GM21528 (cell line): ENCODE results near the gene TEAD1.

Source experiments
- ATAC-seq: cut with Tn5 transposase; IDR thresholded peaks from one replicate; pipeline ENCODE4 v1.9.1; 2021; ENCODE audit warnings: mild to moderate bottlenecking, moderate library complexity; ENCODE audit not compliant: unreplicated experiment, low FRiP score

TEAD1 gene

DNA sequence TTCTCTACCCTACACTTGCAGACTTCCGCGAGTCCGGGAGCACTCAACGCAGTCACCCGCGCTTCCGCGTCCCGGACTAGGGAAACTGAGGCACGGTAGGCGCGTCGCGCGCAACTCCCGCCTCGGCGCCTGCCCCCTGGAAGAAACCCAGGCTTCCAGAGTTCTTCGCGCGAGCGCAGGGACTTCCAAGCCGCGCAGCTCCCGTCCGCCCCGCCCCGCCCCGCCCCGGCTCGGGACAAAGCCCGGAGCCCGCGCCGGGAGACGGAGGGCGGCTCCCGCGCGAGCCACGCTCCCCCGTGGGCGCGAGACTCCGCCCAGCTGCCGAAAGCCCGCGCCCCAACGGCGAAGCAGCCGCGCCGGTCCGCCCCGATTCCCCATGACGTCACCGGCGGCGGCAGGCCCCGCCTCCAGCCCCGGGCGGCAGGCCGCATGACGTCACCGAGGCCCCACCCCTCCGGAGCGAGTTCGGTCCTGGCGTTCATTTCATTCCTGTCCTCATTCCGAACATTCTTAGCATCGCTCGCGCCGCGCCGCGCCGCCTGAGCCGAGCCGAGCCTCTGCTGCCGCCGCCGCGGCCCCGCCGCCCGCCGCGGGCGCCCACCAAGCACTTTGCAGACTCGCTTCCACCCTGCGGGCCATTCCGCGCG, at the start of gene TEAD1:
TSS of gene TEAD1 (plus strand) at position 498 of the 647 bp plus-strand sequence.
- peak; percentile 80 for ATAC-seq

DNA sequence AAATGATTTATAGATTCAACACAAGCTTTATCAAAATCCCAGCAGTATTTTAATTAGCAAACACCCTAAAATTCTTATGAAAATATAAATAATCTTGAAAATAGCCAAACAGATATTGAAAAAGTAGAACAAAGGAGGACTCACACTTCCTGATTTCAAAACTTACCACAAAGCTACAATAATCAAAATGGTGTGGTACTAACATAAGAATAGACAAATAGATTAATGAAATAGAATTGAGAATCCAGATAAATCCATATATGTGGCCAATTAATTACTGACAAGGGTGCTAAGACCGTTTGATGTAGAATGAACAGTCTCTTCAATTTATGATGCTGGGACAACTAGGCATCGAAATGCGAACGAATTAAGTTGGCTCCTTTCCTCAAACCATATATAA, 49.6 kb upstream of the TEAD1 start:
- no peak for ATAC-seq

DNA sequence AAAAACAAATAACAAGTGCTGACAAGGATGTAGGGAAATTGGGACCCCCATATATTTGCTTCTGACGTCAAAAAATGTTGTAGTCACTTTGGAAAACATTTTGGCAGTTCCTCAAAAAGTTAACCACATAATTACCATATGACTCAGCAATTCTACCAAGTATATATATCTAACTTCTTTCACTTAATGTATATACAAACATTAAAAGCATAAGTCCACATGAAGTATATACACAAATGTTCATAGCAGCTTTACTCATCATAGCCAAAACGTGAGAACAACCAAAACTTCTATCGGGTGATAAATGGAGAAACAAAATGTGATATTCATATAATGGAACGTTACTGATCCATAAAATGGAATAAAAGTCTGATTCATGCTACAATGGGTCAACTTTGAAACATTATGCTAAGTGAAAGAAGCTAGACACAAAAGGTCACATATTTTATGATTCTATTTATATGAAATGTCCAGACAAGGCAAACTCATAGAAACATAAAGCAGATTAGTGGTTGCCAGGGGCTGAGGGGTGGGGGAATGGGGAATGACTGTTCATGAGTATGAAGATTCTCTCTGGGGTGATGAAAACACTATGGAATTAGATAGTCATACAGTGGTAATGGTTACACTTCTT, 48.7 kb upstream of the TEAD1 start:
- no peak for ATAC-seq

DNA sequence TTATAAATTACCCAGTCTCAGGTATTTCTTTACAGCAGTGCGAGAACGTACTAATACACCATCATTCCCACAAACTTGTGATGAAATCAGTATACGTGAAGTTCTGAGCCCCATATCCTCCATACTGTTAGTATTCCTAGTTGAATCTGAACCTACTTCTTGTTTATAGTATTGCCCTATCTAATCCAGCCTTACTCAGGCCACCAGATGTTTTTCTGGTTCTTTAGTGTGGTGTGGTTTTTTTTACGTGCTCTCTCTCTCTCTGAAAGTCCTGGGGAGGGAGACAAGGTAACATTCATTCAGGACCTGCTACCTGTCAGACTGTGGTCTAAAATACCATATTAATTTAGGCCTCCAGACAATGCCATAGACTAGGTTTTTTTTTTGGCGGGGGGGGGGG, 47.6 kb upstream of the TEAD1 start:
- no peak for ATAC-seq

DNA sequence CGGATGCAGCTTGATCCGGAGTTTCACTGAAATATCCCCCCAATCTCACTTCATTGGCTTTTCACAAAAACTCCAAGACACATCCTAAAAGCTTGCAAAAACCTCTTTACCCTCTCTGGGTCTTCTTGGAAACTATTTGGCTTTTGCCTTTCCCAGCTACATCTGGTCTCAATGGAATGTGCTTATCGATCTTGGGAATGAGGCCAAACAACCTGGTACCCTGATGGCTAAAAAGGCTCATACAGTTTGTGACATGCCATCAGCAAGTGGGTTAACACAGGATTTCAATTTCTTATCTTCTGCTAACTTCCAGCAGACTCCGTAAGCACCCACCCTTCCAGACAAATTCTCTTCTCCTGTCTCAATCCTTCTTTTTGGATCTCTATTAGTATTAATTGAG, 45.9 kb upstream of the TEAD1 start:
- no peak for ATAC-seq

- no peak for ATAC-seq
Measured at GRCh38 chr11:12629601-12630313, 44.5 kb upstream of the TEAD1 start.

- no peak for ATAC-seq
Measured at GRCh38 chr11:12631651-12632050, 42.6 kb upstream of the TEAD1 start.

DNA sequence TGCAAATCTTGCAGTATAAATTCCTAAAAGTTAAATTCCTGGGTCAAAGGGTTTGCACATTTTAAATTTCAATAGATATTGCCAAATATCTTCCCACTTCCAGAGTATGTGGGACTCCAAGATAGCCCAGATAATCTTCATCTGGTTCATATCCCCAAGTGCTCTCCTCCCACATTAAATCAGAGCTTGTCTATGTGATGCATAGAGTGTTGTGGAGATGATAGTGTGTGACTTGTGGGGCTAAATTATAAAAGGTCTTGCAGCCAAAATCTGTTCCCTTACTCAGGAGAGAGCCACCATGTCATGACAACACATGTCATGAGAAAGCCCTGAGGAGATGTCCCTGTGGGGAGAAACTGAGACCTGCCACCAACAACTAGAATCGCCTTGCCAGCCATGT, 39.9 kb upstream of the TEAD1 start:
- no peak for ATAC-seq

- no peak for ATAC-seq
Measured at GRCh38 chr11:12636871-12637410, 37.3 kb upstream of the TEAD1 start.

- ATAC-seq, result no peak
Measured at GRCh38 chr11:12639388-12639787, 34.8 kb upstream of the TEAD1 start.

GRCh38 chr11:12640355-12640754, 33.9 kb upstream of the TEAD1 start:
- ATAC-seq, result no peak

DNA sequence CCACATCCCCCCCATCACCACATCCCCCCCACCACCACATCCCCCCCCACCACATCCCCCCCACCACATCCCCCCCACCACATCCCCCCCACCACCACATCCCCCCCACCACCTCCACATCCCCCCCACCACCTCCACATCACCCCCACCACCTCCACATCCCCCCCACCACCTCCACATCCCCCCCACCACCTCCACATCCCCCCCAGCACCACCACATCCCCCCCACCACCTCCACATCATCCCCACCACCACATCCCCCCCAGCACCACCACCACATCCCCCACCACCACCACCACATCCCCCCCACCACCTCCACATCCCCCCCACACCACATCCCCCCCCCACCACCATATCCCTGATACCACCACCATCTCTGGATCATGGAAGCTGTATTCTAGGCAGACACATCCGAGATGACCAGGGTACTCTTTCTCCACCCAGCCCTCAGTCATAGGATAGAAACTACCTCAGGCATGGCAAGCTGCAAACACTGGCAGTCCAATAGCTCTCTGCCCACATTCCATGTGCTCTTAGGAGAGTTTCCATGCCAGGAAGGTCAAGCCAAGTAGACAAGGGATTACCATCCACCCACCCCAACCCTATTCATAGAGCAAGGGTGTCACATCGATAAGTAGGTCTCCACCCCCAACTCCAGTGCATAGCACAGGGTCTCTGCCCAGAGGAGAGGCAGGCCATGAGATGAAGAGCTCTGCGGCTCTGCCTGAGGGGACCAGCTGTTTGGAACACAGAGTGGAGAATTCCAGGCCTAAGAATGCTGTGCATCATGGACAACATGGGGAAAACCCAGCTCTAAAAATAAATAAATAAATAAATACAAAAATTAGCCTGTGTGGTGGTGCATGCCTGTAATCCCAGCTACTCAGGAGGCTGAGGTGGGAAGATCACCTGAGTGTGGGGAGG, 33.0 kb upstream of the TEAD1 start:
- no peak for ATAC-seq

- ATAC-seq, result no peak
Measured at GRCh38 chr11:12642040-12642439, 32.2 kb upstream of the TEAD1 start.

- ATAC-seq, result no peak
Measured at GRCh38 chr11:12642806-12643428, 31.3 kb upstream of the TEAD1 start.

DNA sequence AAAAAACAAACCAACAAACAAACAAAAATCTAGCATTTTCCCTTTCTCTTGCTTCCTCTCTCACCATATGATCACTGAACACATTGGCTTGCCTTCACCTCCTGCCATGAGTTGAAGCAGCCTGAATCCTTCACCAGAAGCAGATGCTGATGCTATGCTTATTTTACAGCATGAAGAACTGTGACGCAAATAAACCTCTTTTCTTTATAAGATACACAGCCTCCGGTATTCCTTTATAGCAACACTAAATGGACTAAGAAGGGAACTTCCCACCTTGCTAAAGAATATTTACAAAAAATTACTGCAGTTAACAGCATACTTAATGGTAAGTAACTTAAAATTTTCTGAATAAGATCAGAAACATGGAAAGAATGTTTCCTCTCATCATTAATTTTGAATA, 27.7 kb upstream of the TEAD1 start:
- ATAC-seq, result no peak

DNA sequence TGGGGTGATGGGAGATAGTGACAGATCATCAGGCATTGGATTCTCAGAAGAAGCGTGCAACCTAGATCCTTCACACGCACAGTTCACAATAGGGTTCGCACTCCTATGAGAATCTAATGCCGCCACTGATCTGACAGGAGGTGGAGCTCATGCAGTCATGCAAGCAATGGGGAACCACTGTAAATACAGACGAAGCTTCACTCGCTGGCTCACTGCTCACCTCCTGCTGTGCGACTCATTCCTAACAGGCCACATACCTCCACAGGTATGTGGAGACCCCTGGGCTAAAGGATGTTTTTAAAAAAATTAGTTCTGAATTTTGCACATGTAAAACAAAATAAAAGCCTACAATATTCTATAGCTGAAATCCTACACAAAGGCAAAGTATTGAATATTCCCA, 20.5 kb upstream of the TEAD1 start:
- ATAC-seq, result no peak

DNA sequence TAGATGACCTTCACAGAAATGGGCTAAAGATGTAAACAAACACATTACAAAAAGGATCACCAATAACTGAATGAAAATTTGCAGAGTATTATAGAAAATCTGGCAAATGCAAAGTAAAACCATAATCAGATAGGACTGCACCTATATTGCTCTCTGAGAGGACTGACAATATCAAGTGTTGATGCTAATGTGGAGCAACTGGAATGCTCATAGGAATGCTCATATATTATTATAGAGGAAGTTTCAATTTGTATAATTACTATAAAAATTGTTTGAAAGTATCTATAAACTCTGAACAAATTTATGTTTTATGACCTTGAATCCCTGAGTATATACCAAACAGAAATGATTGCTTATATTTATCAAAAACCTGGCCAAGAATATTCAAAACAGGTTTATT, 18.4 kb upstream of the TEAD1 start:
- no peak for ATAC-seq

DNA sequence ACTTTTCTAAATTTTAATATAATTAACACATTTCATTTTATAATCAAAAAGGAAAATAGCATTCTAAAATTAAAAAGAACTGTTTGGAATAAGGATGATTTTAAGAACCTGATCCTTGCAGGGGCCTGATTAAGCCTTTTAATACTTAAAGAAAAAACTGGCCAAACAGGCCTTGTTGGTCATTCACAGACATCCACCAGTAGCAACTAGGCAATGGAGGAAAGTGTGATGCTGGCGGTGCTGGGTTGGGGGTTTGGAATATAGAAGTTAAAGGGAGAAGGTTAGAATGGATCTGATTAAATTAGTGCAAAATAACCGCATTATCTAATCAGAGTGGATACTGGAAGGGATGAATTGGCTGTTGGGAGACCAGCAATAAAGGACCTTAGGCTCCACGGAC, 16.9 kb upstream of the TEAD1 start:
- ATAC-seq, result no peak

DNA sequence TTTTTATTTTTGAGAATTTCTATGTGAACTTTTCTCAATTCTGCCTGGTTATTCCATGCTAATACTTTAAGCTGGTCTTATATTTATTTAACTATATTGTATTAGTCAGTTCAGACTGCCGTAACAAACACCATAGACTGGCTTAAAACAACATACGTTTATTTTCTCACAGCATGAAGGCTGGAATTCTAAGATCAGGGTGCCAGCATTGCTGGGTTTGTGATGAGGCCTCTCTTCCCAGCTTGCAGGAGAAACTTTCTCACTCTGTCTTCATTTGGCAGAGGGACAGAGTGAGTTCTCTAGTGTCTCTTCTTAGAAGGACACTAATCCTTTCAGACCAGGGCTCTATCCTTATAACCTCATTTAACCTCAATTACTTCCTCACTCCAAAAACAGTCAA, 16.2 kb upstream of the TEAD1 start:
- ATAC-seq, result no peak

GRCh38 chr11:12662101-12662689, 12.0 kb upstream of the TEAD1 start:
- ATAC-seq, result no peak
